Testis (tissue), 3 donors: ENCODE measurements around the gene PHRF1. TPM values are rescaled to one million over a fixed set of nuclear protein-coding genes. Genes with fewer than 3 reads are reported as not detected.

Source experiments
- DNase-seq: peaks from one replicate; pipeline ENCODE4 v3.0.0-alpha.2; 2019
- H3K27ac ChIP-seq, 2 donors: fragments of 200-600 bp; sonication (generic); one replicate each; pipeline ENCODE4 v1.5.1; 2019
- H3K27me3 ChIP-seq: fragments of 200-600 bp; sonication (generic); one replicate; pipeline ENCODE4 v1.5.1; 2019
- H3K36me3 ChIP-seq: fragments of 200-600 bp; sonication (generic); one replicate; pipeline ENCODE4 v1.5.1; 2017; ENCODE audit warnings: low read depth; ENCODE audit errors: missing control alignments
- H3K4me1 ChIP-seq: fragments of 200-600 bp; sonication (generic); one replicate; pipeline ENCODE4 v1.5.1; 2019
- H3K4me3 ChIP-seq, 2 donors: fragments of 200-600 bp; sonication (generic); one replicate each; pipeline ENCODE4 v1.5.1; 2017 to 2019
- H3K9me3 ChIP-seq: fragments of 200-600 bp; sonication (generic); one replicate; pipeline ENCODE4 v1.5.1; 2017
- POLR2A ChIP-seq: fragments of 450-650 bp; IDR thresholded peaks from one replicate; pipeline ENCODE4 v1.6.1; 2017; ENCODE audit warnings: antibody characterized with exemption, mild to moderate bottlenecking, moderate library complexity
- WGBS, 2 donors: methylation state at CpG; one replicate each; pipeline ENCODE4 v1.1.5; 2018; 5-methylcytosine and 5-hydroxymethylcytosine counted together
- intact Hi-C: fragments of 100-400 bp; cut with DNase I; formaldehyde crosslinking; loops from one replicate; pipeline ENCODE4 v1.15.1; 2023; ENCODE audit warnings: low total_unique reads
- polyA plus RNA-seq: library from polyadenylated mRNA; stranded (reverse); fragments of 350-450 nt; fragmentation: Illumina TruSeq; extraction: RNeasy Lipid Tissue Mini Kit (QIAGEN cat#74804); gene quantifications from one replicate; pipeline ENCODE4 v1.2.3, GENCODE V29; 2014; ENCODE audit warnings: low read depth, low replicate concordance; ENCODE audit not compliant: insufficient read depth
- total RNA-seq, 2 donors: library from RNA; depleted of rRNA; stranded (reverse); fragments of >200 nt; gene quantifications; one replicate each; pipeline ENCODE4 v1.2.3, GENCODE V29; 2016
- TF ChIP-seq, protein P1 (sequence below), 3 experiments: fragments of 450-650 bp in 2 of 3; fragments of 200-600 bp in 1 of 3; sonication (generic) in 1 of 3; IDR thresholded peaks; one replicate each; pipeline ENCODE4 v1.5.1; 2016 to 2019; ENCODE audit warnings: antibody characterized with exemption in 3 of 3, mild to moderate bottlenecking in 2 of 3, moderate library complexity in 1 of 3

Gene PHRF1
- total and polyA plus RNA-seq, 3 donors from 2014 or later: 30.2 to 74.4 (median 62.9) TPM

DNA sequence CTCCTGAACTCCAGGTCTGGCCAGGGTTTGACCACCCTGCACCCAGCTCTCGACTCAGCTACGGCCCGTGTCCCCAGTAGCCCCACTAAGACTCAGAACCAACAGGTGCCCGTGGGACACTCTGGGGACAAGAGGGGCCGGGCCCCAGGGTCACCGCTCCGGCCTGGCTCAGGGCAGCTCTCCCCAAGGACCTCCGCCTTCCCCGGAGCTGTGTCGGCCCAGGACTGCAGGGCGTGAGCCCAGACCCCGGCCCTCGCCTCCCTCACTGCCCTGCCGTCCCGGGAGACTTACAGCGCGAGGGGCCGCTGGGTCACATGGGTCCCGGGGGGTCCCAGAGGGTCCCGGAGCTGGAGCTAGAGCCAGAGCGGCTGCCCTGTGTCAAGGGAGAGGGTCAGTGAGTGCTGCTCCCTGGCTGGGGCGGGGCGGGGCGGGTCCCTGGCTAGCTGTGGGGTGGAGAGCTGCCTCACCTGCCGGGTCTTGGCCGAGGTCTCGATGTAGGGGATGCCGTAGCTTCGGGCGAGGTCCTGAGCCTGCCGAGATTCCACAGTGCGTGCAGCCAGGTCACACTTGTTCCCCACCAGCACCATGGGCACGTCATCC lies 43.2 kb upstream of the PHRF1 start:
- DNase-seq: no peak
- no peak for TF ChIP-seq POLR2A
- TF ChIP-seq, protein P1, sequence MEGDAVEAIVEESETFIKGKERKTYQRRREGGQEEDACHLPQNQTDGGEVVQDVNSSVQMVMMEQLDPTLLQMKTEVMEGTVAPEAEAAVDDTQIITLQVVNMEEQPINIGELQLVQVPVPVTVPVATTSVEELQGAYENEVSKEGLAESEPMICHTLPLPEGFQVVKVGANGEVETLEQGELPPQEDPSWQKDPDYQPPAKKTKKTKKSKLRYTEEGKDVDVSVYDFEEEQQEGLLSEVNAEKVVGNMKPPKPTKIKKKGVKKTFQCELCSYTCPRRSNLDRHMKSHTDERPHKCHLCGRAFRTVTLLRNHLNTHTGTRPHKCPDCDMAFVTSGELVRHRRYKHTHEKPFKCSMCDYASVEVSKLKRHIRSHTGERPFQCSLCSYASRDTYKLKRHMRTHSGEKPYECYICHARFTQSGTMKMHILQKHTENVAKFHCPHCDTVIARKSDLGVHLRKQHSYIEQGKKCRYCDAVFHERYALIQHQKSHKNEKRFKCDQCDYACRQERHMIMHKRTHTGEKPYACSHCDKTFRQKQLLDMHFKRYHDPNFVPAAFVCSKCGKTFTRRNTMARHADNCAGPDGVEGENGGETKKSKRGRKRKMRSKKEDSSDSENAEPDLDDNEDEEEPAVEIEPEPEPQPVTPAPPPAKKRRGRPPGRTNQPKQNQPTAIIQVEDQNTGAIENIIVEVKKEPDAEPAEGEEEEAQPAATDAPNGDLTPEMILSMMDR (IDR thresholded peaks at IDR 0.05): no peak
- no peaks in the 10 kb centered on the region for H3K36me3 ChIP-seq
- no peaks in the 10 kb centered on the region for H3K27me3 ChIP-seq
- no peak overlapping the region for H3K27ac ChIP-seq
- no peaks in the 10 kb centered on the region for H3K9me3 ChIP-seq
- 90 to 100% methylated on average over 6 to 33 of the region's 33 CpGs for WGBS, 2 donors
- intact Hi-C loops: no loop called here
- no peak overlapping the region for H3K4me3 ChIP-seq
- peaks cover 27% of the 10 kb centered on the region for H3K4me1 ChIP-seq

DNA sequence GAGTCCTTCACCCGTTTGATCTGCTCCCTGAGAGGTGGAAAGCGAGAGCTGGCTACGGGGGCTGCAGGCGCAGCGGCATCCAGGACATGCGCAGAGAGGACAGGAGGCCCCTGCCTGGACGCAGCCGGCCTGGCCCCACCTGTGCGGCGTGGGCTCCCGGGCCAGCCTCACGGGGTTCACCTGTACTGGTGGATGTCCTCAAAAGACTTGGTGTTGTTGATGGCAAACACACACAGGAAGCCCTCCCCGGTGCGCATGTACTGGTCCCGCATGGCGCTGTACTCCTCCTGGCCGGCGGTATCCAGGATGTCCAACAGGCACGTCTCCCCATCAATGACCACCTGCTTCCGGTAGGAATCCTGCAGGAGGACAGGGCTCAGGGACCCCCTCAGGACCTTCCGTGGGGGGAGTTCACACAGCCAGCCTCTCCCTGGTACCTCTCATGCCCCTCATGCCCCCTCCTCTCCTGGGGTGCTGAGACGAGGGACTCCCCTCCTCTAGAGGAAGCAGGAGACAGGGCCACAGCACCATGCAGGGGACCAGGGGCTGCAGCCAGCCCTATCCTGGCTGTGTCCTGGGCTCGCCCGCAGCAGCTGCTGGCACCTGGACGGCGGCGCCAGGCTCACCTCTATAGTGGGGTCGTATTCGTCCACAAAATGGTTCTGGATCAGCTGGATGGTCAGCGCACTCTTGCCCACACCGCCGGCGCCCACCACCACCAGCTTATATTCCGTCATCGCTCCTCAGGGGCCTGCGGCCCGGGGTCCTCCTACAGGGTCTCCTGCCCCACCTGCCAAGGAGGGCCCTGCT lies 42.5 kb upstream of the PHRF1 start:
- WGBS, 2 donors: 74 to 87% methylated on average over 3 to 37 of the region's 37 CpGs
- no peak overlapping the region for H3K27ac ChIP-seq
- no peaks in the 10 kb centered on the region for H3K36me3 ChIP-seq

DNA sequence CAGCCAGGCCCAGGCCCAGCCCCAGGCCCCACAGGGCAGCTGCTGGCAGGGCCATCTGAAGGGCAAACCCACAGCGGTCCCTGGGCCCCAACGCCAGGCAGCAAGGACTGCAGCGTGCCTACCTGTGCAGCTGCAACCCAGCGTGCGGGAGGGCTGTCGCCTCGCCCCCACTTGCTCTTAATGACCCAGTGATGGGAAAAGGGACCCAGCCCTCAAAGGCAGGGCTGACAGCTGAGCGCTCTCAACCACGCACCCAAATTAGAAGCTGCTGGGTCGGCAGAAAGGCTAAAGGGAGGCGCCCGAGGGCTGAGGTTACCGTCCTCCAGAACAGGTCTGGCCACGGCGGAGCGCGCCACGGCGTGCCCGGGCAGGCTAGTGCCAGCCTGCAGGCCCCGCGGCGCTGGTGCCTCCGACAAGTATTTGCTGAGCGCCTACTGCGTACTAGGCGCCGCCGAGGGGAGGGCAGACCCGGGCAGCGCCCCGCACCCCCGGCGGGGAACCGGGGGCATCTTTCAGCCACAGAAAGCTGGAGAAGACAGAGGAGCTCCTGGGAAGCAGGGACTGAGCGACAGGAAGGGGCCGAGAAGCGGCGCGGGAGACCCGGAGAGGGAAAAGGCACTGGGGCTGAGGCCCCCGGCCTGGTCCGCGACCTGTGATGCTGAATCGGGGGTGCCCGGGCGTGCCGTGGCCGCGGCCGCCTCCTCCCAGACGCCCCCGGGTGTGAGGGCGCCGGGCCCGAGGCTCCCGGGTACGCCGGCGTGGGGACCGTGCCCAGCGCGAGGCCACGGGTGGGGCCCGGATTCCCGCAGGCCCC lies 41.7 kb upstream of the PHRF1 start:
- 5 to 7% methylated on average over 3 to 66 of the region's 66 CpGs for WGBS, 2 donors
- Histone ChIP-seq H3K27me3 (no peaks in the 10 kb centered on the region), H3K27ac (peak overlapping the region; percentile 44 to 64), H3K4me3 (peak overlapping the region; percentile 60 to 78), H3K9me3 (no peaks in the 10 kb centered on the region), H3K4me1 (peaks cover 27% of the 10 kb centered on the region), H3K36me3 (no peaks in the 10 kb centered on the region)
- peak; percentile 46 for DNase-seq
- intact Hi-C loops: no loop called here
- TF ChIP-seq, protein P1 (IDR thresholded peaks at IDR 0.05): no peak
- no peak for TF ChIP-seq POLR2A

More for the DNA sequence above, 42.5 kb upstream of the PHRF1 start:
- H3K9me3 ChIP-seq: no peaks in the 10 kb centered on the region
- no peaks in the 10 kb centered on the region for H3K27me3 ChIP-seq
- TF ChIP-seq, protein P1 (IDR thresholded peaks at IDR 0.05): no peak
- no peak for TF ChIP-seq POLR2A
- DNase-seq: no peak
- intact Hi-C loops: no loop called here
- peaks cover 27% of the 10 kb centered on the region for H3K4me1 ChIP-seq
- H3K4me3 ChIP-seq: peak overlapping the region in 1 of 2 donors; percentile 78

DNA sequence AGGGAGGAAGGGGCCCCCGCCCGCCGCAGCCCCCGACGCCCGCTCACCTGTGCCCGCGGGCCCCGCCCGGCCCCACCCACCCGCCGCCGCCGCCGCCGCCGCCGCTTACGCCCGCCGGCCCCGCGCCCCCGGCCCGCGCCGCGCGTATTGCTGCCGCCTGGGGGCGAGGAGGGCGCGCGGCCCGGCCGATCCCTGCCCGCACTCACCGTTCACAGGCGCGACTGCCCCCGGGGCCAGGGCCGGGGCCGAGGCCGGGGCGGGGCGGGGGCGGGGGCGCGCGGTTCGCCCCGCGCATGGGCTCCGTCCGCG lies 41.1 kb upstream of the PHRF1 start:
- intact Hi-C loops: no loop called here
- no peak for TF ChIP-seq POLR2A
- TF ChIP-seq, protein P1 (IDR thresholded peaks at IDR 0.05): no peak
- H3K9me3 ChIP-seq: no peaks in the 10 kb centered on the region
- 2% methylated on average over 53 of the region's 56 CpGs; no CpG with 5 or more reads in 1 of the 2 donors for WGBS, 2 donors
- H3K36me3 ChIP-seq: no peaks in the 10 kb centered on the region
- peak overlapping the region; percentile 60 to 78 for H3K4me3 ChIP-seq
- no peaks in the 10 kb centered on the region for H3K27me3 ChIP-seq
- DNase-seq: no peak
- H3K4me1 ChIP-seq: peaks cover 27% of the 10 kb centered on the region
- no peak overlapping the region for H3K27ac ChIP-seq
